ENCODE measurements around the gene TOMM34. TPM values are rescaled to one million over a fixed set of nuclear protein-coding genes. Genes with fewer than 3 reads are reported as not detected.

The TOMM34 gene
- polyA plus RNA-seq, 1 experiment, result 31.8 TPM

DNA sequence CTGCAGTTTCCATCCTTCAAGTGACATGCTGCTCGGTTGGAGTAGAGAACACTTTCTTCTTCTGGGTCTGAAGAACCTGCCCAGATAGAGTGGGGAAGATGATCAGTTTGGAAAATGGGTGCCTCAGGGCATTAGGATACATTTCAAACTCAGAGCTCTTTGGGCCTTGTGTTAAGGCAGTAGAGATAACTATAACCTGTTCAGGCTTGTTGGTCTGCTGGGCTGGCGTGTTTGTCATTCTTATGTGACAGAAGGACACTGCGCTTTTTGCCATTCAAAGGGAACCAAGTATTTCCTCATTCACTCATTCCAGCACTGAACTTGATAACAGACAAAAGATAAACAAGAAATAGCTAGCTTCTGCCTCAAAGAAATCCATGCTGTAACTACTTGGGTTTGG lies 3.8 kb downstream of the TOMM34 start:
- Histone ChIP-seq H3K4me3 (ENCODE audit: low read depth, low read length) (no peak overlapping the region), H3K9me3 (ENCODE audit: control insufficient read depth, insufficient read depth, low read length) (no peaks in the 10 kb centered on the region), H3K27ac (ENCODE audit: low read depth, low read length) (no peak overlapping the region), H3K27me3 (ENCODE audit: control insufficient read depth, insufficient read depth, low read length) (no peaks in the 10 kb centered on the region)
- ChIA-PET CTCF (interaction anchor here (1.3 to 2.6 kb wide), 3 partner anchors 140 to 363 kb away, joined by 4 to 11 read pairs (median 8); no protein-coding TSS in a partner anchor), POLR2A (no interaction called here)
- no peak for DNase-seq (ENCODE audit: low read depth, low spot score)
- TF ChIP-seq, protein P1, sequence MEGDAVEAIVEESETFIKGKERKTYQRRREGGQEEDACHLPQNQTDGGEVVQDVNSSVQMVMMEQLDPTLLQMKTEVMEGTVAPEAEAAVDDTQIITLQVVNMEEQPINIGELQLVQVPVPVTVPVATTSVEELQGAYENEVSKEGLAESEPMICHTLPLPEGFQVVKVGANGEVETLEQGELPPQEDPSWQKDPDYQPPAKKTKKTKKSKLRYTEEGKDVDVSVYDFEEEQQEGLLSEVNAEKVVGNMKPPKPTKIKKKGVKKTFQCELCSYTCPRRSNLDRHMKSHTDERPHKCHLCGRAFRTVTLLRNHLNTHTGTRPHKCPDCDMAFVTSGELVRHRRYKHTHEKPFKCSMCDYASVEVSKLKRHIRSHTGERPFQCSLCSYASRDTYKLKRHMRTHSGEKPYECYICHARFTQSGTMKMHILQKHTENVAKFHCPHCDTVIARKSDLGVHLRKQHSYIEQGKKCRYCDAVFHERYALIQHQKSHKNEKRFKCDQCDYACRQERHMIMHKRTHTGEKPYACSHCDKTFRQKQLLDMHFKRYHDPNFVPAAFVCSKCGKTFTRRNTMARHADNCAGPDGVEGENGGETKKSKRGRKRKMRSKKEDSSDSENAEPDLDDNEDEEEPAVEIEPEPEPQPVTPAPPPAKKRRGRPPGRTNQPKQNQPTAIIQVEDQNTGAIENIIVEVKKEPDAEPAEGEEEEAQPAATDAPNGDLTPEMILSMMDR (IDR thresholded peaks at IDR 0.05; ENCODE audit: low read depth, low read length), result no peak

DNA sequence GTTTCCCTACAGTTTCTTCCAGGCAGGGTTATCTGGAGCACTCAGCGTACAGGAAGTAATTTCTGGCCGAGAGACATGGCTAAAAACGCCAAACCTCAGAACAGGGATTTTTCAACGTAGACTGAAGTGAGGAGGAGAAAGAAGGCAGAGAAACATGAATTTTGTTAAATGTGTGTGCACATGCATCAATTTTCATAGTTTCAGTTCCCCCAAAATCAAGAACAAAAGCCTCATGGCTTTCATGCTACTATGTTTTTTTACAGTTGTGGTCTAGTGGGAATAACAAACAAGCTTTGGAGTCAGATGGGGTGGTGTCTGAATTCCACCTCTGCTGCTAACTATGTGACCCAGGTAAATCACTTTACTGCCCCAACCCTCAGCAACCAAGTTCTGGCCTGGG lies 4.9 kb downstream of the TOMM34 start:
- H3K27ac ChIP-seq (ENCODE audit: low read depth, low read length), result no peak overlapping the region
- H3K4me3 ChIP-seq (ENCODE audit: low read depth, low read length), result no peak overlapping the region
- CTCF ChIA-PET, result no interaction called here
- no peaks in the 10 kb centered on the region for H3K9me3 ChIP-seq (ENCODE audit: control insufficient read depth, insufficient read depth, low read length)
- H3K27me3 ChIP-seq (ENCODE audit: control insufficient read depth, insufficient read depth, low read length), result no peaks in the 10 kb centered on the region
- POLR2A ChIA-PET, result no interaction called here
- DNase-seq (ENCODE audit: low read depth, low spot score), result no peak
- TF ChIP-seq, protein P1 (IDR thresholded peaks at IDR 0.05; ENCODE audit: low read depth, low read length), result no peak

DNA sequence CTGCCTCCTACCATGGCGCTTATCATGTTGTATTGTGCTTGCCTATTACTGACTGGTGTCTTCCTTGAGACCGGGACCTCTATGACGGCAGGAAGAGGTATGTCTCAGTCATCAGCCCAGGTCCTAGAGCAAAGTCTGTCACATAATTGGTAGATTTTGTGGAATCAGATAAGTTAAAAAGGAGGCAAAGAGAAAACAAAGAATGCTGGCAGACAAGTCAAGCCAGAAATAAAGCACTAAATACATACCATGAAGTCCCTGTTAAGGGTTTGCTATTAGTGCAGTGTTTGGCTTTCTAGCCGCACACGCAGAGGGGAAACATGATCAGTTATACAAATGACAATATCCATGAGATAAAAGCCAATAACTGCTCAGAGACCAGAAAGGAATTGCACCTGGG lies 6.0 kb downstream of the TOMM34 start:
- DNase-seq (ENCODE audit: low read depth, low spot score), result no peak
- TF ChIP-seq, protein P1 (IDR thresholded peaks at IDR 0.05; ENCODE audit: low read depth, low read length), result no peak
- H3K9me3 ChIP-seq (ENCODE audit: control insufficient read depth, insufficient read depth, low read length), result no peaks in the 10 kb centered on the region
- H3K27ac ChIP-seq (ENCODE audit: low read depth, low read length), result no peak overlapping the region
- CTCF ChIA-PET, result interaction anchor here (0.6 to 1.0 kb wide), 3 partner anchors 17 to 420 kb away, joined by 3 read pairs; no protein-coding TSS in a partner anchor
- POLR2A ChIA-PET, result no interaction called here
- no peak overlapping the region for H3K4me3 ChIP-seq (ENCODE audit: low read depth, low read length)
- no peaks in the 10 kb centered on the region for H3K27me3 ChIP-seq (ENCODE audit: control insufficient read depth, insufficient read depth, low read length)

DNA sequence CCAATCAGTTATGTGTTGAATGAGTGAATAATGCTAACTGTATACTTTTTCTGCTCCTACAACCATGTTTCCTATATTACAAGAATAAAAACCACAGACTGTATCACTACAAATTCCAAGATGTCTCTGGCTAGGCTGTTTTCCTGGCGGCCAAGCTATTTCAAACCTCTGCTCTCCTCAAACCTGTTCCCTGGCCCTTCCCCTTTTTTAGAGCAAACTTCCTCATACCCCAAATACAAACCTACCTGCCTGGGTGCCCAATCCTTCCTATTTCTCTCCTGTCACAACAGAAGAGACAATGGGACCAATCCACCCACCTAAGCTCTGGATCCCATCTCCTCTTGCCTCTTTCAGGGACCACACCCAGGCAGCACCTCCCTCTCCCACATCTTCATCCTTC lies 7.5 kb downstream of the TOMM34 start:
- no peak for DNase-seq (ENCODE audit: low read depth, low spot score)
- no peak overlapping the region for H3K4me3 ChIP-seq (ENCODE audit: low read depth, low read length)
- H3K27ac ChIP-seq (ENCODE audit: low read depth, low read length), result no peak overlapping the region
- POLR2A ChIA-PET, result interaction anchor here (0.6 kb wide), 1 partner anchor 410 kb away, joined by 3 read pairs; no protein-coding TSS in a partner anchor
- CTCF ChIA-PET, result interaction anchor here (1.0 to 1.9 kb wide), 2 partner anchors 8 to 338 kb away, joined by 3 to 6 read pairs; no protein-coding TSS in a partner anchor
- TF ChIP-seq, protein P1 (IDR thresholded peaks at IDR 0.05; ENCODE audit: low read depth, low read length), result no peak
- no peaks in the 10 kb centered on the region for H3K9me3 ChIP-seq (ENCODE audit: control insufficient read depth, insufficient read depth, low read length)
- no peaks in the 10 kb centered on the region for H3K27me3 ChIP-seq (ENCODE audit: control insufficient read depth, insufficient read depth, low read length)

DNA sequence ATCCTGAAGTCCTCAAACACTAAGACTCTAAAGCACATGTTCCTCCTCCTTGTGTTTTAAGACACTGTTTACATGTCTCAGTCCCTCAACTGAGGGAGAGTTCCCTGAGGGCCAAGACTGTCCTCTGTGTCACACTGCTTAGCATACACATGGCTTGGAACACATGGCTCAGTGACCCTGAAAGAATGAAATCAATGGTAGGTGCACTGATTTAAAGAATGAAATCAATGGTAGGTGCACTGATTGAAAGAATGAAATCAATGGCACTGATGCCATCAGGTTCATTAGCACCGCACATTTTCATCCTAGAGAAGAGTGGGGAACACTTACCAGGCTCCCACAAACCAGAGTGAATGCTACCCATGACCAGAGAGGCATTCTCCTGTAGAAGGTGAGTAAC lies 9.8 kb downstream of the TOMM34 start:
- Histone ChIP-seq H3K27ac (ENCODE audit: low read depth, low read length) (no peak overlapping the region), H3K27me3 (ENCODE audit: control insufficient read depth, insufficient read depth, low read length) (no peaks in the 10 kb centered on the region), H3K4me3 (ENCODE audit: low read depth, low read length) (no peak overlapping the region), H3K9me3 (ENCODE audit: control insufficient read depth, insufficient read depth, low read length) (no peaks in the 10 kb centered on the region)
- CTCF ChIA-PET, result no interaction called here
- POLR2A ChIA-PET, result no interaction called here
- DNase-seq (ENCODE audit: low read depth, low spot score), result no peak
- TF ChIP-seq, protein P1 (IDR thresholded peaks at IDR 0.05; ENCODE audit: low read depth, low read length), result no peak

Measured in AG04450 (cell line).